ENCODE data around the gene ANO2. TPM values are rescaled to one million over a fixed set of nuclear protein-coding genes. Genes with fewer than 3 reads are reported as not detected.

The ANO2 gene
- total RNA-seq, 4 donors from 2014 or later = 0.59 to 51.7 (median 15.1) TPM

- H3K9me3 ChIP-seq = no peaks in the 10 kb centered on the region
- intact Hi-C loops (cut with DNase I; ENCODE audit: low total_unique reads) = no loop called here
- H3K4me3 ChIP-seq = peak overlapping the region in 1 of 2 donors; percentile 11
- TF ChIP-seq POLR2A (IDR thresholded peaks at IDR 0.05) = no peak
- TF ChIP-seq, protein P1, sequence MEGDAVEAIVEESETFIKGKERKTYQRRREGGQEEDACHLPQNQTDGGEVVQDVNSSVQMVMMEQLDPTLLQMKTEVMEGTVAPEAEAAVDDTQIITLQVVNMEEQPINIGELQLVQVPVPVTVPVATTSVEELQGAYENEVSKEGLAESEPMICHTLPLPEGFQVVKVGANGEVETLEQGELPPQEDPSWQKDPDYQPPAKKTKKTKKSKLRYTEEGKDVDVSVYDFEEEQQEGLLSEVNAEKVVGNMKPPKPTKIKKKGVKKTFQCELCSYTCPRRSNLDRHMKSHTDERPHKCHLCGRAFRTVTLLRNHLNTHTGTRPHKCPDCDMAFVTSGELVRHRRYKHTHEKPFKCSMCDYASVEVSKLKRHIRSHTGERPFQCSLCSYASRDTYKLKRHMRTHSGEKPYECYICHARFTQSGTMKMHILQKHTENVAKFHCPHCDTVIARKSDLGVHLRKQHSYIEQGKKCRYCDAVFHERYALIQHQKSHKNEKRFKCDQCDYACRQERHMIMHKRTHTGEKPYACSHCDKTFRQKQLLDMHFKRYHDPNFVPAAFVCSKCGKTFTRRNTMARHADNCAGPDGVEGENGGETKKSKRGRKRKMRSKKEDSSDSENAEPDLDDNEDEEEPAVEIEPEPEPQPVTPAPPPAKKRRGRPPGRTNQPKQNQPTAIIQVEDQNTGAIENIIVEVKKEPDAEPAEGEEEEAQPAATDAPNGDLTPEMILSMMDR (IDR thresholded peaks at IDR 0.05) = no peak
- DNase-seq = no peak
- no peaks in the 10 kb centered on the region for H3K4me1 ChIP-seq
- no peak overlapping the region for H3K27ac ChIP-seq
- H3K36me3 ChIP-seq = no peaks in the 10 kb centered on the region
- H3K27me3 ChIP-seq = no peaks in the 10 kb centered on the region
Observed at GRCh38 chr12:5944688-5945070, 380 bp downstream of the ANO2 start.

- no peaks in the 10 kb centered on the region for H3K36me3 ChIP-seq
- H3K4me1 ChIP-seq = no peaks in the 10 kb centered on the region
- no peak for TF ChIP-seq POLR2A (IDR thresholded peaks at IDR 0.05)
- TF ChIP-seq, protein P1 (IDR thresholded peaks at IDR 0.05) = no peak
- no peak overlapping the region for H3K27ac ChIP-seq
- intact Hi-C loops (cut with DNase I; ENCODE audit: low total_unique reads) = no loop called here
- no peaks in the 10 kb centered on the region for H3K27me3 ChIP-seq
- H3K4me3 ChIP-seq = no peak overlapping the region
- H3K9me3 ChIP-seq = no peaks in the 10 kb centered on the region
- no peak for DNase-seq
Observed at GRCh38 chr12:5944053-5944452, 1.0 kb downstream of the ANO2 start.

DNA sequence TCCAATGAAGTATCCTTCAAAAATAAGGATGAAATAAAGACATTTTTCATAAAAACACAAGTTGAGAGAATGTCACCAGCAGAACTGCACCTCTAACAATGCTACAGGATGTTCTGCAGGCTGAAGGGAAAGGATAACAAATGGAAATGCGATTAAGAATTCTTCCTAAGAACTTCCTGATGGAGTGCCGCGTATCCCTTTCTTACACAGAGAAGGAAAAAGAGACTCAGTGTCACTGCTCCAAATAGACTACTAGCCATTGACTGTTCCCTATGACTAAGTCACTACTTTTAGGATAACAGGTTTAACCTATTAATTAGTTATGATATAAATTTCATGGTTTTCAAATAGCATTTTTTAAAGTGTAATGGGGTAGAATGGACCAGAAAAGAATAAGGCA lies 3.2 kb downstream of the ANO2 start:
- intact Hi-C loops (cut with DNase I; ENCODE audit: low total_unique reads) = no loop called here
- Histone ChIP-seq H3K27me3 (no peaks in the 10 kb centered on the region), H3K4me1 (no peaks in the 10 kb centered on the region), H3K27ac (no peak overlapping the region), H3K36me3 (no peaks in the 10 kb centered on the region), H3K9me3 (no peaks in the 10 kb centered on the region), H3K4me3 (no peak overlapping the region)
- no peak for DNase-seq
- TF ChIP-seq POLR2A (IDR thresholded peaks at IDR 0.05) = no peak
- TF ChIP-seq, protein P1 (IDR thresholded peaks at IDR 0.05) = no peak

- H3K9me3 ChIP-seq = no peaks in the 10 kb centered on the region
- H3K36me3 ChIP-seq = no peaks in the 10 kb centered on the region
- no peak for TF ChIP-seq POLR2A (IDR thresholded peaks at IDR 0.05)
- TF ChIP-seq, protein P1 (IDR thresholded peaks at IDR 0.05) = no peak
- no peaks in the 10 kb centered on the region for H3K4me1 ChIP-seq
- intact Hi-C loops (cut with DNase I; ENCODE audit: low total_unique reads) = no loop called here
- DNase-seq = no peak
- no peak overlapping the region for H3K27ac ChIP-seq
- no peak overlapping the region for H3K4me3 ChIP-seq
- H3K27me3 ChIP-seq = no peaks in the 10 kb centered on the region
Observed at GRCh38 chr12:5927732-5928516, 17.1 kb downstream of the ANO2 start.

GRCh38 chr12:5925646-5926045 lies 19.4 kb downstream of the ANO2 start:
- Histone ChIP-seq H3K4me1 (no peaks in the 10 kb centered on the region), H3K36me3 (no peaks in the 10 kb centered on the region), H3K27me3 (no peaks in the 10 kb centered on the region), H3K27ac (no peak overlapping the region), H3K4me3 (no peak overlapping the region), H3K9me3 (no peaks in the 10 kb centered on the region)
- no peak for TF ChIP-seq POLR2A (IDR thresholded peaks at IDR 0.05)
- TF ChIP-seq, protein P1 (IDR thresholded peaks at IDR 0.05) = no peak
- no peak for DNase-seq
- intact Hi-C loops (cut with DNase I; ENCODE audit: low total_unique reads) = no loop called here

Measured in uterus (tissue), 4 donors.